Stomach smooth muscle (tissue), 2 donors: ENCODE data around the gene KLK7.

ENCODE experiments used
- H3K27ac ChIP-seq: one replicate; pipeline ENCODE4 v1.7.0; 2013; ENCODE audit warnings: mild to moderate bottlenecking, low read length, inconsistent platforms
- H3K27me3 ChIP-seq, 2 donors: one replicate each; pipeline ENCODE4 v1.7.0; 2013; ENCODE audit warnings: low read length in 2 of 2; ENCODE audit not compliant: insufficient read depth in 2 of 2, control insufficient read depth in 1 of 2
- H3K36me3 ChIP-seq, 2 donors: one replicate each; pipeline ENCODE4 v1.7.0; 2013; ENCODE audit warnings: low read length in 2 of 2; ENCODE audit not compliant: control insufficient read depth in 2 of 2, insufficient read depth in 2 of 2
- H3K4me1 ChIP-seq: one replicate; pipeline ENCODE4 v1.7.0; 2013; ENCODE audit warnings: low read length; ENCODE audit not compliant: control insufficient read depth, insufficient read depth
- H3K4me3 ChIP-seq, 2 donors: one replicate each; pipeline ENCODE4 v1.7.0; 2013; ENCODE audit warnings: low read length in 2 of 2
- H3K9ac ChIP-seq, 2 donors: one replicate each; pipeline ENCODE4 v1.7.0; 2013; ENCODE audit warnings: low read length in 2 of 2, mild to moderate bottlenecking in 1 of 2
- H3K9me3 ChIP-seq, 2 donors: one replicate each; pipeline ENCODE4 v1.7.0; 2013; ENCODE audit warnings: low read length in 2 of 2; ENCODE audit not compliant: control insufficient read depth in 2 of 2
- donor health status: healthy.
- donor health status: Pancreatic carcinoma.

Gene KLK7

GRCh38 chr19:50983625-50984292 lies at the start of gene KLK7:
Gene KLK7, minus strand, starts transcription at chr19:50983917. Its CDS starts 1,518 bp downstream, at chr19:50982399.
- H3K4me3 ChIP-seq, result no peak within 1 kb of the TSS
- no peak within 1 kb of the TSS for H3K9ac ChIP-seq
- H3K27me3 ChIP-seq, result peaks cover 11 to 17% of the 10 kb centered on the region in 2 donors
- H3K27ac ChIP-seq, result no peak within 1 kb of the TSS
- no peaks in the 10 kb centered on the region for H3K4me1 ChIP-seq
- no peaks in the 10 kb centered on the region for H3K36me3 ChIP-seq
- H3K9me3 ChIP-seq, result peaks cover 0 to 4% of the 10 kb centered on the region in 2 donors

DNA sequence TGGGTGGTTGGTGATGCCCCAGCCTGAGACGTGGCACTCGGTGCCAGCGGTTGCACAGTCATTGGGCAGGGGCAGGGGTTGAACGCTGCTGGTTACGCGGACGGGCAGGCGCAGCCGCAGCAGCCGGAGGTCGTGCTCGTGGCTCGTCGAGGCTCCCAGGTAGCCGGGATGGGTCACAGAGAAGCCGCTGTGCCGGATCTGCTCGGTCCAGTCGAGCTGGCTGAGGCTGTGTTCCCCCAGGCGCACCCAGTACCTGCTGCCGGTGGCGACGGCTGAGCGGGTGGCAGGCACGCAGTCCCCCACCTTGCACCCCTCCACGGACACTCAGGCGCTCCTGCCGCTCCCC lies 48.1 kb upstream of the KLK7 start:
- Histone ChIP-seq H3K9ac (no peak overlapping the region), H3K27ac (no peak overlapping the region), H3K4me1 (no peaks in the 10 kb centered on the region), H3K4me3 (no peak overlapping the region), H3K36me3 (no peaks in the 10 kb centered on the region), H3K27me3 (peaks cover 8 to 12% of the 10 kb centered on the region in 2 donors), H3K9me3 (peaks cover 0 to 3% of the 10 kb centered on the region in 2 donors)

GRCh38 chr19:51031220-51031879 lies 47.6 kb upstream of the KLK7 start:
- H3K9me3 ChIP-seq, result peaks cover 0 to 3% of the 10 kb centered on the region in 2 donors
- H3K27me3 ChIP-seq, result peaks cover 8 to 12% of the 10 kb centered on the region in 2 donors
- no peak overlapping the region for H3K4me3 ChIP-seq
- no peaks in the 10 kb centered on the region for H3K4me1 ChIP-seq
- no peak overlapping the region for H3K27ac ChIP-seq
- no peaks in the 10 kb centered on the region for H3K36me3 ChIP-seq
- H3K9ac ChIP-seq, result no peak overlapping the region

DNA sequence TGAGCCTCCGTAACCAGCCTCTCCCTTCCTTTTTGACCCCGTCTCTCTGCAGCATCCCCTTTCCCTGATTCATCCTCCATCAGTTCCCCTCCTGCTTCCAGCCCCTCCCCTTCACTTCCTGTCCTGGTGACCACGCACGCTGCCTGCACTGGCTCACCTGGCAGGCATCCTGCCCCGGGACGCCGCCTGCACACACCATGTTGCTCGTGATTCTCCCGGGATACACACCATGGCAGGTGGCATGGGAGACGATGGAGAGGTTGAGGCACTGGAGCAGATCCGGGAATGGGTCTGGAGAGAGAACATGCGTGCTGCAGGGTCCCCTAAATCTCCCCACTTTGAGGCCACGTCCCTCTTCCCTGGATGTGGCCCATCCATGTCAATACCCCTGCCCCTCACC lies 46.9 kb upstream of the KLK7 start:
- H3K9ac ChIP-seq, result no peak overlapping the region
- H3K27me3 ChIP-seq, result peaks cover 12 to 13% of the 10 kb centered on the region in 2 donors
- no peaks in the 10 kb centered on the region for H3K4me1 ChIP-seq
- no peak overlapping the region for H3K27ac ChIP-seq
- no peak overlapping the region for H3K4me3 ChIP-seq
- peaks cover 0 to 3% of the 10 kb centered on the region in 2 donors for H3K9me3 ChIP-seq
- no peaks in the 10 kb centered on the region for H3K36me3 ChIP-seq

DNA sequence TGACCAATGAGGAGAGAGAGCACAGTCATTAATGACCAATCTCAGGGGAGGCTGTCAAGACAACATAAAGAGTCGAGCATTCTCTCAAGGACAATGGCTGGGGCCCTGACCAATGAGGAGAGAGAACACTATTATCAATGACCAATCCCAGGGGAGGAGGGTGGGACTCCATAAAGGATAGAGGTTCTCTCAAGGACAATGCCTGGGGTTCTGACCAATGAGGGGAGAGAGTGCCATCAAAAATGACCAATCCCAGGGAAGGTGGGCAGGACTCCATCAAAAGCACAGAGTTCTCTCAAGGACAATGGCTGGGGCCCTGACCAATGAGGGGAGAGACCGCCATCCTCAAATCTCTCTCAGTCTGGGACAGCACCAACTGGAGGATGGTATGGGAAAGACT lies 46.0 kb upstream of the KLK7 start:
- H3K27ac ChIP-seq, result no peak overlapping the region
- H3K4me1 ChIP-seq, result no peaks in the 10 kb centered on the region
- no peaks in the 10 kb centered on the region for H3K36me3 ChIP-seq
- no peak overlapping the region for H3K4me3 ChIP-seq
- peaks cover 13 to 16% of the 10 kb centered on the region in 2 donors for H3K27me3 ChIP-seq
- peaks cover 0 to 3% of the 10 kb centered on the region in 2 donors for H3K9me3 ChIP-seq
- no peak overlapping the region for H3K9ac ChIP-seq

DNA sequence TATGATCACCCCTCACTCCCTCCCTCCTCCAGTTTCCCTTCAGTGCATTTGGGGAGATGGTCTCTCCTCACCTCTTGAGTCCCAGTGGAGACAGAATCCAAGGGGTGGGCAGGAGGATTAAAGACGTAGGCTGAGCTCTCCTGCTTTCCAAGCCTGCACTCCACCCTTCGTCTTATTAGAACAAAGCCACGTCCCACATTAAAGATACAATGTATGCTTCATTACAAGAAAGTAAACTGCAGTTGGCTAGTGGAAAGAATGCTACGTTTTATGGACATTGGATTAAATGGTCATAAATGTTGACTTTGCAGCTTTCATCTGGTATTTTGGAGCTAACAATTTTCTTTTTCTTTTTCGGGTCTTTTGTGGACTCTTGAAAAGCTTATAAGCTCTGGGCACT lies 44.2 kb upstream of the KLK7 start:
- no peak overlapping the region for H3K9ac ChIP-seq
- H3K9me3 ChIP-seq, result peaks cover 0 to 3% of the 10 kb centered on the region in 2 donors
- H3K36me3 ChIP-seq, result no peaks in the 10 kb centered on the region
- no peak overlapping the region for H3K27ac ChIP-seq
- H3K4me3 ChIP-seq, result no peak overlapping the region
- no peaks in the 10 kb centered on the region for H3K4me1 ChIP-seq
- H3K27me3 ChIP-seq, result peaks cover 17 to 18% of the 10 kb centered on the region in 2 donors

- Histone ChIP-seq H3K4me1 (no peaks in the 10 kb centered on the region), H3K9ac (no peak overlapping the region), H3K9me3 (peaks cover 0 to 3% of the 10 kb centered on the region in 2 donors), H3K36me3 (no peaks in the 10 kb centered on the region), H3K4me3 (no peak overlapping the region), H3K27me3 (peaks cover 18 to 21% of the 10 kb centered on the region in 2 donors), H3K27ac (no peak overlapping the region)
Observed at GRCh38 chr19:51027126-51027806, 43.5 kb upstream of the KLK7 start.

DNA sequence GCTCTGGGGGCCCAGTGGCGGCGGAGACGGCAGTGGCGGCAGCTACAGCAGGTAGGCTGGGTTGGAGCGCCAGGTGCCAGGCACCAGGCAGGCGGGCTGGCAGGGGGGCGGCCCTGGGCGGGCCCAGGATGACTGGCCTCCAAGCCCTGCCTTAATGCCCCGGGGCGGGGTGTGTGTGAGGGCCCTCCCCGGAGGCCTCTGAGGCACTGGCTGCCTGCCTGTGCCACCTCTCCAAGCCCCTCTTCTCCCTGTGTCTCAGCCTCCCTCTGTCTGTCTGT lies 42.8 kb upstream of the KLK7 start, which contains the start of gene KLK11:
KLK11 (minus strand) TSS at position 63 of the 278 bp plus-strand sequence. CDS start 985 bp downstream, outside the sequence.
- Histone ChIP-seq H3K9ac (no peak within 1 kb of the TSS), H3K27ac (no peak within 1 kb of the TSS), H3K4me3 (no peak within 1 kb of the TSS), H3K9me3 (peaks cover 0 to 3% of the 10 kb centered on the region in 2 donors), H3K27me3 (peaks cover 18 to 23% of the 10 kb centered on the region in 2 donors), H3K36me3 (no peaks in the 10 kb centered on the region), H3K4me1 (no peaks in the 10 kb centered on the region)

DNA sequence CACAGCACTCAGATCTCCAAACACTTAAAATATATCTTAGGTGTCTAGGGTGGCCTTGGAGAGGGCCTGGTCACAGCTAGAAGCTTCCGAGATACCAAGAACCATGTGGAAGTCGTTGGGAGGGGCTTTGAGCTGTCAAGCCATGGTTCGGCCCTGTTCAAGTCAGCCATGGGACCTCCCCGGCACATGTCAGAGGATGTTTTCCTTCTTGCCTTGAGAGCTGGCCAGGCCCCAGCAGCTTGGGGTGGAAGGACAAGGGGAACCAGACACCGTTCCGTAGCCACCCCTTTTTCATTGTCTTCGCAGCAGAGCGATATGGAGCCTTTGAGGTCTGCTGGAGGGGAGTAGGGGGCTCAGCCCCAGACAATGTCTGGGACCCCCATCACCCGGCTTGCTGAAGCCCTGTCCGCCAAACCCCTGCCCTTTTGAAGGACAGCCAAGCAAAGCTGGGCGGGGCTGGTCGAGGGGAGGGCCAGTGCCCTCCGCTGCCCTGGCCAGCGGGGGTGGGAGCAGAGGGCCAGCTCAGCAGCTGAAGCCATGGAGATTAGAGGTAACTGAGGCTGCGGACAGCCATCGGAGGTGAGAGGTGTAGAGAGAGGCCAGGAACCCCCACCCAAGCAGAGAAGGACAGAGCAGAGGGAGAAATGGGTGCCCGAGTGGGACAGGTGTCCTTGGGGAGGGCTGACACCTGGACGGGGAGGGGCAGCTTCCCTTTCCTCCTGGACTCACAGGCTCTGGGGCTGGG lies 42.3 kb upstream of the KLK7 start:
- peaks cover 0 to 3% of the 10 kb centered on the region in 2 donors for H3K9me3 ChIP-seq
- no peak overlapping the region for H3K9ac ChIP-seq
- no peaks in the 10 kb centered on the region for H3K4me1 ChIP-seq
- peaks cover 18 to 23% of the 10 kb centered on the region in 2 donors for H3K27me3 ChIP-seq
- no peak overlapping the region for H3K27ac ChIP-seq
- no peak overlapping the region for H3K4me3 ChIP-seq
- H3K36me3 ChIP-seq, result no peaks in the 10 kb centered on the region

DNA sequence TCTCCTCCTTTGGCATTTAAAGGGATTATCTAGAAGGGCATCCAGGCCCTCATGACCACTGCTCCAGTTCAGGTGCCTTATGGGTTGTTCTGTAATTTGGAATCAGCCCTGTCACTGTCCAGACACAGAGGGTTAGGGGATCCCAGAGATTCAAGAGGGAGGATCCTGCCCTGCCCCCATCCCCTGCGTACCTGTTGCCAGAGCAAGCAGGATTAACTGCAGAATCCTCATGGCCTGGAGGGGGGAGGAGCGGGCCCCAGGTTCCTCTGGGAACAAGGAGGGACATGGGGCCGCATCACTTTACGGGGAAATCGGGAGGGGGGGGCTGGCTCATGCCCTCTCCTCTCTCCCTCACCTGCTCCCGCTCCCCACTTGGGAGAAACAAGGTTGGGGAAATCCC lies 41.7 kb upstream of the KLK7 start:
- H3K9ac ChIP-seq, result no peak overlapping the region
- H3K27me3 ChIP-seq, result peaks cover 18 to 19% of the 10 kb centered on the region in 2 donors
- no peak overlapping the region for H3K4me3 ChIP-seq
- no peaks in the 10 kb centered on the region for H3K4me1 ChIP-seq
- H3K27ac ChIP-seq, result no peak overlapping the region
- peaks cover 0 to 3% of the 10 kb centered on the region in 2 donors for H3K9me3 ChIP-seq
- H3K36me3 ChIP-seq, result no peaks in the 10 kb centered on the region
